Gastrocnemius medialis (tissue), 4 donors: Measurements from ENCODE around the gene S100A1.
"Not testable (repeated sequence)": the region's sequence is repeated elsewhere in the genome, so short reads cannot be mapped to it uniquely, and the experiment has no call there.

ENCODE experiments used
- CTCF ChIP-seq, 5 experiments: fragments of 450-650 bp in 3 of 5; fragments of 200-600 bp in 2 of 5; sonication (generic) in 2 of 5; IDR thresholded peaks in 4 of 5; conservative IDR thresholded peaks in 1 of 5; 1 replicate in 4 of 5; 2 replicates in 1 of 5; pipeline ENCODE4 v1.5.1; 2016 to 2019; ENCODE audit warnings: antibody characterized with exemption in 5 of 5, mild to moderate bottlenecking in 3 of 5, moderate library complexity in 3 of 5
- POLR2A ChIP-seq, 2 donors: fragments of 450-650 bp; IDR thresholded peaks; one replicate each; pipeline ENCODE4 v1.6.1; 2017; ENCODE audit warnings: antibody characterized with exemption in 2 of 2, mild to moderate bottlenecking in 2 of 2, moderate library complexity in 2 of 2

GRCh38 chr1:153671628-153672353 lies 43.6 kb downstream of the S100A1 start:
- not testable (repeated sequence) for TF ChIP-seq CTCF (IDR thresholded peaks at IDR 0.05 in 4 of 5, conservative IDR thresholded peaks at IDR 0.05 in 1 of 5); POLR2A (IDR thresholded peaks at IDR 0.05)
